Liver (tissue), 10 donors: Measurements from ENCODE around the gene CLPX. TPM values are rescaled to one million over a fixed set of nuclear protein-coding genes. Genes with fewer than 3 reads are reported as not detected.
"Not testable (repeated sequence)": the region's sequence is repeated elsewhere in the genome, so short reads cannot be mapped to it uniquely, and the experiment has no call there.

Experiments
- DNase-seq: peaks from one replicate; pipeline ENCODE4 v3.0.0-alpha.2; 2017; ENCODE audit warnings: low spot score
- H3K27ac ChIP-seq, 2 donors: one replicate each; pipeline ENCODE4 v1.7.0; 2013; ENCODE audit warnings: inconsistent platforms in 2 of 2, low read length in 2 of 2, control low read depth in 1 of 2, low read depth in 1 of 2, mild to moderate bottlenecking in 1 of 2
- H3K27me3 ChIP-seq, 4 donors: one replicate each; pipeline versions ENCODE4 v1.6.1 to v1.7.0; 2013; ENCODE audit warnings: low read length in 3 of 4, inconsistent platforms in 1 of 4, mild to moderate bottlenecking in 1 of 4, moderate library complexity in 1 of 4; ENCODE audit not compliant: control insufficient read depth in 4 of 4, insufficient read depth in 4 of 4
- H3K36me3 ChIP-seq, 4 donors: one replicate each; pipeline versions ENCODE4 v1.6.1 to v1.7.0; 2013; ENCODE audit warnings: low read length in 3 of 4, mild to moderate bottlenecking in 3 of 4, low read depth in 1 of 4, moderate library complexity in 1 of 4; ENCODE audit not compliant: control insufficient read depth in 4 of 4, insufficient read depth in 3 of 4
- H3K4me1 ChIP-seq, 4 donors: one replicate each; pipeline versions ENCODE4 v1.6.1 to v1.7.0; 2013; ENCODE audit warnings: low read length in 3 of 4, mild to moderate bottlenecking in 3 of 4, moderate library complexity in 1 of 4; ENCODE audit not compliant: control insufficient read depth in 4 of 4, insufficient read depth in 4 of 4
- H3K4me3 ChIP-seq, 3 donors: one replicate each; pipeline versions ENCODE4 v1.6.1 to v1.7.0; 2013; ENCODE audit warnings: low read length in 3 of 3, control low read depth in 1 of 3, low read depth in 1 of 3, mild to moderate bottlenecking in 1 of 3
- H3K9ac ChIP-seq, 2 donors: one replicate each; pipeline ENCODE4 v1.7.0; 2013; ENCODE audit warnings: low read length in 2 of 2, mild to moderate bottlenecking in 2 of 2, moderate library complexity in 2 of 2, control low read depth in 1 of 2, low read depth in 1 of 2
- H3K9me3 ChIP-seq, 4 donors: one replicate each; pipeline versions ENCODE4 v1.6.1 to v1.7.0; 2013; ENCODE audit warnings: low read length in 3 of 4; ENCODE audit not compliant: control insufficient read depth in 4 of 4
- EGR1 ChIP-seq, 2 donors: IDR thresholded peaks; 2 replicates each; pipeline ENCODE4 v1.6.1; 2016 to 2018; ENCODE audit warnings: antibody characterized with exemption in 2 of 2, low read depth in 2 of 2
- FOXA1 ChIP-seq: IDR thresholded peaks from 2 replicates; pipeline ENCODE4 v1.6.1; 2016; ENCODE audit warnings: antibody characterized with exemption
- GABPA ChIP-seq, 2 donors: IDR thresholded peaks in 1 of 2; conservative IDR thresholded peaks in 1 of 2; 2 replicates each; pipeline ENCODE4 v1.6.1; 2016; ENCODE audit warnings: antibody characterized with exemption in 2 of 2, mild to moderate bottlenecking in 1 of 2, moderate library complexity in 1 of 2
- HNF4G ChIP-seq: IDR thresholded peaks from 2 replicates; pipeline ENCODE4 v1.6.1; 2016; ENCODE audit warnings: antibody characterized with exemption
- JUND ChIP-seq, 2 donors: IDR thresholded peaks; 2 replicates each; pipeline ENCODE4 v1.6.1; 2016; ENCODE audit warnings: antibody characterized with exemption in 2 of 2
- NR2F2 ChIP-seq: IDR thresholded peaks from 2 replicates; pipeline ENCODE4 v1.6.1; 2016; ENCODE audit warnings: antibody characterized with exemption
- RAD21 ChIP-seq, 2 donors: IDR thresholded peaks; 2 replicates each; pipeline ENCODE4 v1.6.1; 2016; ENCODE audit warnings: antibody characterized with exemption in 2 of 2, mild to moderate bottlenecking in 2 of 2
- TAF1 ChIP-seq: conservative IDR thresholded peaks from 2 replicates; pipeline ENCODE4 v1.6.1; 2016; ENCODE audit warnings: antibody characterized with exemption, mild to moderate bottlenecking
- YY1 ChIP-seq: IDR thresholded peaks from 2 replicates; pipeline ENCODE4 v1.6.1; 2016; ENCODE audit warnings: antibody characterized with exemption, mild to moderate bottlenecking
- WGBS: extraction: QIAGEN DNeasy Blood & Tissue Kit; methylation state at CpG from one replicate; pipeline ENCODE4 v1.1.7; 2013; 5-methylcytosine and 5-hydroxymethylcytosine counted together
- polyA plus RNA-seq, 2 donors: library from polyadenylated mRNA; stranded (reverse) in 1 of 2; unstranded in 1 of 2; fragments of 200-250 nt in 1 of 2; fragments of >200 nt in 1 of 2; fragmentation: Nextera tagmentation in 1 of 2; extraction: Ambion mirVana in 1 of 2; gene quantifications; one replicate each; pipeline versions ENCODE4 v1.2.1 to v1.2.3, GENCODE V29; 2013 to 2015
- small RNA-seq: library from RNA; depleted of rRNA; stranded (forward); fragments of <200 nt; gene quantifications from one replicate; pipeline ENCODE3, GENCODE V24; 2014
- total RNA-seq, 2 donors: library from RNA; depleted of rRNA; stranded (reverse); fragments of >200 nt; gene quantifications; one replicate each; pipeline ENCODE4 v1.2.3, GENCODE V29; 2014
- TF ChIP-seq, protein P1 (sequence below): fragments of 150-350 bp; IDR thresholded peaks from 2 replicates; pipeline ENCODE4 v1.5.1; 2017; ENCODE audit warnings: improper control_type of control experiment, low read depth, low read length; ENCODE audit not compliant: missing input control
- TF ChIP-seq, protein P2 (sequence below): IDR thresholded peaks from 2 replicates; pipeline ENCODE4 v1.6.1; 2016; ENCODE audit warnings: antibody characterized with exemption
- donor health status: healthy.
- donor health status: healthy.
- donor health status: healthy.
- donor health status: healthy.
- donor health status: healthy.

The CLPX gene
- total and polyA plus RNA-seq, 4 donors: 24.8 to 79.4 (median 41.0) TPM

DNA sequence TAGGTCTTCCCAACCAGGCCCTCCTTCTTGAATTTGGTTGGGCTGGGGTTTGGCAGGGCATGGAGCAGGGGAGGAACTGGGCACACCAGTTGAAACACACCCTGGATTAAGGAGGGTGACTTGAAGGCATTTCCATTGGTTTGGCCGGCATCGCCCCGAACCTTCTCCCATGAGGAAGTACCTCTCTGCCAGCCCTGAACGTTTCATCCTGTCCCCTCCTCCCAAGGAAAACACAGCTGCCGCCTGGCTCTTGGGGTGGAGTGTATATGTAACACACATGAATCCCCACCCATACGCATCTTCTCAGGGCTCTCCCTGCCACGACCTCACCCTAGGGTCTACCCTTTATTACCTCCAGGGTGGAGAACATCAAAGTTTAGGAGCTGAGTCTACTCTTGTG lies 84.7 kb downstream of the CLPX start (continued):
- TF ChIP-seq, protein P1, sequence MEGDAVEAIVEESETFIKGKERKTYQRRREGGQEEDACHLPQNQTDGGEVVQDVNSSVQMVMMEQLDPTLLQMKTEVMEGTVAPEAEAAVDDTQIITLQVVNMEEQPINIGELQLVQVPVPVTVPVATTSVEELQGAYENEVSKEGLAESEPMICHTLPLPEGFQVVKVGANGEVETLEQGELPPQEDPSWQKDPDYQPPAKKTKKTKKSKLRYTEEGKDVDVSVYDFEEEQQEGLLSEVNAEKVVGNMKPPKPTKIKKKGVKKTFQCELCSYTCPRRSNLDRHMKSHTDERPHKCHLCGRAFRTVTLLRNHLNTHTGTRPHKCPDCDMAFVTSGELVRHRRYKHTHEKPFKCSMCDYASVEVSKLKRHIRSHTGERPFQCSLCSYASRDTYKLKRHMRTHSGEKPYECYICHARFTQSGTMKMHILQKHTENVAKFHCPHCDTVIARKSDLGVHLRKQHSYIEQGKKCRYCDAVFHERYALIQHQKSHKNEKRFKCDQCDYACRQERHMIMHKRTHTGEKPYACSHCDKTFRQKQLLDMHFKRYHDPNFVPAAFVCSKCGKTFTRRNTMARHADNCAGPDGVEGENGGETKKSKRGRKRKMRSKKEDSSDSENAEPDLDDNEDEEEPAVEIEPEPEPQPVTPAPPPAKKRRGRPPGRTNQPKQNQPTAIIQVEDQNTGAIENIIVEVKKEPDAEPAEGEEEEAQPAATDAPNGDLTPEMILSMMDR: no peak
- TF ChIP-seq TAF1: no peak

DNA sequence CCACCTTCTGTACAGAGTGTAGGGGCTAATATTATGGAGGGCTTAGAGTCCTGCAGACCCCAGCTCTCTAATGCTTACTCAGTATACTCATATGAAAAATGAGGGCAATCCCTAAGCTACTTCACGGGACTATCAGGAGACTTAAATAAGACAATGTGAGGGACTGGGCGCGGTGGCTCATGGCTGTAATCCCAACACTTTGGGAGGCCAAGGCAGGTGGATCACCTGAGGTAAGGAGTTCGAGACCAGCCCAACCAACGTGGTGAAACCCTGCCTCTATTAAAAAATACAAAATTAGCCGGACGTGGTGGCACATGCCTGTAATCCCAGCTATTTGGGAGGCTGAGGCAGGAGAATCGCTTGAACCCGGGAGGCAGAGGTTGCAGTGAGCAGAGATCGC lies 85.3 kb downstream of the CLPX start:
- H3K36me3 ChIP-seq: peaks cover 10 to 32% (median 18%) of the 10 kb centered on the region in 4 donors
- WGBS: 96% methylated on average over 10 of the region's 10 CpGs
- not testable (repeated sequence) for DNase-seq

DNA sequence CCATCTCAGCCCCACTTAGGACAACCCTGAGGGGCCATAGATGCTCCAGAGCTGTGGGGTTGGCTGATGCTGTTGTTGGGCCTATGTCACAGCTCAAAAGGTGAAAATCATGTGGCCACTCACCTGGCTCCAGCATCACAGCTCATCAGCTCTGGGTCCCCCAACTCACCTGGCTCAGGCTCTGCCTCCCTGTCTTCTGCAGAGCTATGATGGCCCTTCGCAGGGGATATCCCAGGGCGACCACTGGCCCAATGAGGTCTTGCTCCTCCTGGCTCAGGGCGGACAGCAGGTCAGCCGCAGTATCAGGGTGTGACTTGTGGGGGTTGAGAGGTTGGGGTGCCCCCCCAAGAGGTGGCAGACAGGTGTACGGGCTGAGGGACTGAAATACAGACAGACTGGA lies 85.8 kb downstream of the CLPX start:
- Histone ChIP-seq H3K27me3 (no peaks in the 10 kb centered on the region), H3K4me1 (peaks cover 0 to 16% (median 12%) of the 10 kb centered on the region in 4 donors), H3K36me3 (peaks cover 10 to 32% (median 18%) of the 10 kb centered on the region in 4 donors), H3K27ac (no peak overlapping the region), H3K4me3 (no peak overlapping the region), H3K9ac (no peak overlapping the region), H3K9me3 (no peaks in the 10 kb centered on the region)
- no peak for DNase-seq
- 96% methylated on average over 5 of the region's 5 CpGs for WGBS
- TF ChIP-seq HNF4G (no peak), NR2F2 (no peak), YY1 (no peak), JUND (IDR thresholded peaks at IDR 0.05) (no peak), FOXA1 (no peak), RAD21 (IDR thresholded peaks at IDR 0.05) (no peak), EGR1 (IDR thresholded peaks at IDR 0.05; ENCODE audit: low read depth in 2 of 2) (no peak), GABPA (IDR thresholded peaks at IDR 0.05 in 1 of 2, conservative IDR thresholded peaks at IDR 0.05 in 1 of 2) (no peak), TAF1 (no peak)
- TF ChIP-seq, protein P2, sequence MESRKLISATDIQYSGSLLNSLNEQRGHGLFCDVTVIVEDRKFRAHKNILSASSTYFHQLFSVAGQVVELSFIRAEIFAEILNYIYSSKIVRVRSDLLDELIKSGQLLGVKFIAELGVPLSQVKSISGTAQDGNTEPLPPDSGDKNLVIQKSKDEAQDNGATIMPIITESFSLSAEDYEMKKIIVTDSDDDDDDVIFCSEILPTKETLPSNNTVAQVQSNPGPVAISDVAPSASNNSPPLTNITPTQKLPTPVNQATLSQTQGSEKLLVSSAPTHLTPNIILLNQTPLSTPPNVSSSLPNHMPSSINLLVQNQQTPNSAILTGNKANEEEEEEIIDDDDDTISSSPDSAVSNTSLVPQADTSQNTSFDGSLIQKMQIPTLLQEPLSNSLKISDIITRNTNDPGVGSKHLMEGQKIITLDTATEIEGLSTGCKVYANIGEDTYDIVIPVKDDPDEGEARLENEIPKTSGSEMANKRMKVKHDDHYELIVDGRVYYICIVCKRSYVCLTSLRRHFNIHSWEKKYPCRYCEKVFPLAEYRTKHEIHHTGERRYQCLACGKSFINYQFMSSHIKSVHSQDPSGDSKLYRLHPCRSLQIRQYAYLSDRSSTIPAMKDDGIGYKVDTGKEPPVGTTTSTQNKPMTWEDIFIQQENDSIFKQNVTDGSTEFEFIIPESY: no peak
- TF ChIP-seq, protein P1: no peak

More for the DNA sequence above, 85.3 kb downstream of the CLPX start:
- not testable (repeated sequence) for H3K9ac ChIP-seq, H3K4me3 ChIP-seq, H3K9me3 ChIP-seq, H3K27ac ChIP-seq, H3K27me3 ChIP-seq
- H3K4me1 ChIP-seq: peaks cover 0 to 12% (median 9%) of the 10 kb centered on the region in 4 donors

Small RNA genes within 50 kb of the gene (small RNA-seq; reads per million reads assigned to genes)
- gene AC013553.1 (not detected), gene AC068213.1 (not detected), gene RNU6-686P (not detected)

Other genes starting within 250 kb of the CLPX start
- gene SPG21, start 195.4 kb downstream of the CLPX start, total RNA-seq: 10 to 100 TPM; 27.4 to 43.2 TPM
- gene SPG21, start 195.4 kb downstream of the CLPX start, polyA plus RNA-seq: 10 to 100 TPM; 39.2 to 50.7 TPM
- 10 to 100 TPM in 1 of 2 donors, 1 to 10 TPM in 1; 6.8 to 14.7 TPM for gene MTFMT, start 155.7 kb downstream of the CLPX start, total RNA-seq
- 1 to 10 TPM; 8.1 to 8.7 TPM for gene MTFMT, start 155.7 kb downstream of the CLPX start, polyA plus RNA-seq
- gene SLC51B, start 140.0 kb downstream of the CLPX start, total RNA-seq: 1 to 10 TPM in 1 of 2 donors, under 1 TPM in 1; 0.25 to 2.1 TPM
- 1 to 10 TPM in 1 of 2 donors, under 1 TPM in 1; 0.33 to 1.9 TPM for gene SLC51B, start 140.0 kb downstream of the CLPX start, polyA plus RNA-seq
- under 1 TPM; 0.70 to 0.92 TPM for gene RASL12, start 117.4 kb downstream of the CLPX start, total RNA-seq
- gene RASL12, start 117.4 kb downstream of the CLPX start, polyA plus RNA-seq: under 1 TPM; 0.50 to 0.57 TPM
- not detected for gene KBTBD13, start 108.6 kb downstream of the CLPX start, total RNA-seq
- gene KBTBD13, start 108.6 kb downstream of the CLPX start, polyA plus RNA-seq: not detected
- 1 to 10 TPM in 1 of 2 donors, under 1 TPM in 1; 0.79 to 6.9 TPM for gene UBAP1L, start 70.1 kb downstream of the CLPX start, total RNA-seq
- gene UBAP1L, start 70.1 kb downstream of the CLPX start, polyA plus RNA-seq: 1 to 10 TPM in 1 of 2 donors, under 1 TPM in 1; 0.57 to 1.0 TPM
- gene PDCD7, start 51.5 kb downstream of the CLPX start, total RNA-seq: 1 to 10 TPM; 8.5 to 9.5 TPM
- 1 to 10 TPM; 3.0 to 4.9 TPM for gene PDCD7, start 51.5 kb downstream of the CLPX start, polyA plus RNA-seq
- gene CILP, start 26.1 kb upstream of the CLPX start, total RNA-seq: 1 to 10 TPM in 1 of 2 donors, under 1 TPM in 1; 0.28 to 2.6 TPM
- gene CILP, start 26.1 kb upstream of the CLPX start, polyA plus RNA-seq: under 1 TPM; 0.36 to 0.52 TPM
- 1 to 10 TPM; 4.0 to 5.5 TPM for gene PARP16, start 101.5 kb upstream of the CLPX start, total RNA-seq
- 1 to 10 TPM; 5.9 to 6.9 TPM for gene PARP16, start 101.5 kb upstream of the CLPX start, polyA plus RNA-seq
- gene RNU5A-1, start 110.7 kb upstream of the CLPX start, total RNA-seq: not detected
- gene RNU5A-1, start 110.7 kb upstream of the CLPX start, polyA plus RNA-seq: not detected
- not detected for gene RNU5B-1, start 119.3 kb upstream of the CLPX start, total RNA-seq
- gene RNU5B-1, start 119.3 kb upstream of the CLPX start, polyA plus RNA-seq: not detected
- 1 to 10 TPM in 1 of 2 donors, not detected in 1; 1.5 TPM for gene IGDCC3, start 192.7 kb upstream of the CLPX start, total RNA-seq
- not detected for gene IGDCC3, start 192.7 kb upstream of the CLPX start, polyA plus RNA-seq
- 1 to 10 TPM in 1 of 2 donors, under 1 TPM in 1; under 0.01 to 6.1 TPM for gene IGDCC4, start 237.6 kb upstream of the CLPX start, total RNA-seq
- gene IGDCC4, start 237.6 kb upstream of the CLPX start, polyA plus RNA-seq: not detected